Activated CD4-positive, alpha-beta T cell treated with anti-CD3 and anti-CD28 coated beads, Interleukin-2, amount 50 U/mL, for 1 hour (primary cell): ENCODE results near the gene ZNF821.
"Not testable (repeated sequence)": the region's sequence is repeated elsewhere in the genome, so short reads cannot be mapped to it uniquely, and the experiment has no call there.

Experiments used
- DNase-seq: peaks from one replicate; pipeline ENCODE4 v3.0.0-alpha.2; 2020

ZNF821 gene

DNA sequence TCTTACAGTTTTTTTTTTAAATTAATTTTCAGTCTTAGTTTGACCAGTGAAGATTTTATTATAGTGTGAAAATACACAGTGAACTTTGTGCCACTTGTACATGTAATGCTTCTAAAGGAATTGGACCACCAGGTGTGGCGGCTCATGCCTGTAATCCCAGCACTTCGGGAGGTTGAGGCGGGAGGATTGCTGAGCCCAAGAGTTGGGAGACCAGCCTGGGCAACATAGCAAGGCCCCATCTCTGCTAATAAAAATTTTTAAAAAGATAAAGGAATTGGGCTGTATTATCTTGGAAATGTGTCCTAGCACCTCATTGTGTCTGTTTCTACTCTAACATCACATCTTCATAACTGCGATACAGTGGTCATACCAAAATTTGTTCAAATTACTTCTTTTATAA, 15.2 kb upstream of the ZNF821 start:
- no peak for DNase-seq

- DNase-seq: no peak
Observed at GRCh38 chr16:71896764-71897368, 12.9 kb upstream of the ZNF821 start.

GRCh38 chr16:71895679-71896365, 11.8 kb upstream of the ZNF821 start:
- DNase-seq: peak; percentile 25

- DNase-seq: peak; percentile 97
Observed at GRCh38 chr16:71894921-71895678, 11.1 kb upstream of the ZNF821 start, which contains the start of gene IST1. IST1 (plus strand) TSS chr16:71895531; CDS start chr16:71915641, 20,110 bp downstream.

- peak; percentile 40 for DNase-seq
Observed at GRCh38 chr16:71894229-71894920, 10.4 kb upstream of the ZNF821 start.

DNA sequence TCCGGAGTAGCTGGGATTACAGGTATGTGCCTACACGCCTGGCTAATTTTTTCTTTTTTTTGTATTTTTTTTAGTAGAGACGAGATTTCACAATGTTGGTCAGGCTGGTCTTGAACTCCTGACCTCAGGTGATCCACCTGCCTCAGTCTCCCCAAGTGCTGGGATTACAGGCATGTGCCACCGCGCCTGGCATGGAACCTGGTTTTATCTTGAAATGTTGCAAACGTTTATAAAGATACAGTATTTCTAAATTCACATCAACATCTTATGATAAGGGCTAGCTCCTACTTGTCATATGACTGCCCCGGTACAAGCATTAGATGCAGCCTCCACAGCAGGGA, 9.9 kb upstream of the ZNF821 start:
- no peak for DNase-seq

DNA sequence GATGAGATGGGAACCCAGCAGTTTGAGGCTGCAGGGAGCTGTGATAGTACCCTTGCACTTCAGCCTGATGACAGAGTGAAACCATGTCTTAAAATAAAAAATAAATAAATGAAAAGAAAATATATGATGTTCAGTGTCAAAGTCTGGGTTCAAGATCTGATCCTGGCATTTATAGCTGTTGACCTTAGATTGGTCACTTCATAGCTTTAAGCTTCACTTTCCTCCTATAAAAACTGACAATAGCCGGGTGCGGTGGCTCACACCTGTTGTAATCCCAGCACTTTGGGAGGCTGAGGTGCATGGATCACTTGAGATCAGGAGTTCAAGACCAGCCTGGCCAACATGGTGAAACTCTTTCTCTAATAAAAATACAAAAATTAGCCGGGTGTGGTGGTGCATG, 5.2 kb upstream of the ZNF821 start:
- no peak for DNase-seq

GRCh38 chr16:71885261-71885650, 1.3 kb upstream of the ZNF821 start:
- DNase-seq: no peak

DNA sequence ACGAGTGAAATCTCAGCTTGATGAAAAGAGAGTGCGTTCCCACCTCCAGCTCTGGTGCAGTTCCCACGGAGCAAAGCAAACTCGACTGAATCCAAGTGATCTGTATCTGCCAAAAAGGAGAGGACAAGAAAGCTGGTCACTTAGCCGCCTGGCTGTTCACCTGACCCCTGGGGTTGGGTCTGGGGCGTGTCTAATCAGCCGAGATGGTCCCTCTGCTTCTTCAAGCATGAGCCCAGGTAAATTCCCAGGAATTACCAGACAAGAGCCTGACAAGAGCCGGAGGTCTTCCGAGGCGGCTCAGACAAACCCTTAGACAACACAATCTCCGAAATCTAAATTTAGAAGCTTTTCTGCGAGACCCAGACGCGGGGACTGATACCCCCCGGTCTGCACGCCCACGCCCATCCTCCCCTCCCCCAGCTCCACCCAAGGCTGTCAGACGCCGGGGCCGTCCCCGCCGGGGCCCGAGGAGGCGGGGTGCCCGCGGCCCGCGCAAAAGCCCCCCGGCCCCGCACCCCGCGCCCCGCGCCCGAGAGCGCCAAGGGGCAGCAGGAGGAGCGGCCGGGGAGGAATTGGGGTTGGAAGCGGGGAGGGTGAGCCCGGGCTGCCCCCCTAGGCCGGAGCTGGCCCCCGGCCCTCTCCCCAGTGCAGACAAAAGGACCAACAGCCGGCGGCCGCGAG, 674 bp downstream of the ZNF821 start:
- peak; percentile 52 for DNase-seq

DNA sequence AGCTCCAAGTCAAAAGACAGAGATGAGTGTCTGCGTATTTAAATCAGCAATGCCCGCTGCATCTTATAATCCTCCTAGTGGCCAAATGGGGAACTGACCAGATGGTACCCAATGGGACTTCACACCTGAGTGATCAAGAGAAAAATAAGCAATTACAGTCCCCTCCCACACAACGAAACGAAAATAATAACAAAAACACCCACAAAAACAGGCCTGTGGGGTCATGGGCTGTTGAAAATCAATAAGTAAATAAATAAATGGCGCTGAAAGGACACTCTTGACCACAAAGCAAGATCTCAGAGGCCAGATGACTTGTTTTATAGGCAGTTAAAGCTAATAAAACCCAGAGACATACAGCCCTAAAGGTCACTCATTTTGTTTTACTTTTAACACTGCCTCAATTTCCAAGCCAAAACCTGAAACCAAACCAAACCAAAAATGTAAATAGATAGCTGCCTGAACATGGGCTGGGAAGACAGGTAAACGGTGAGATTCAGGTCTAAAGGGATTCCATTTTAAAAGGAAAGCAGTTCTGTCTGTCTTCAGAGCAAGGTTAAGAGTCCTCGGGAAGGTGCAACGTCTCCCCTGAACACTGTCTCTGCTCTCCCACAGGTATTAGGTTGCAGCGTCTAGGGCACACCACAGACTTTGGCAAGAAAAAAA, 1.3 kb downstream of the ZNF821 start:
- DNase-seq: peak; percentile 72

GRCh38 chr16:71880176-71880575, 3.8 kb downstream of the ZNF821 start:
- DNase-seq: no peak

DNA sequence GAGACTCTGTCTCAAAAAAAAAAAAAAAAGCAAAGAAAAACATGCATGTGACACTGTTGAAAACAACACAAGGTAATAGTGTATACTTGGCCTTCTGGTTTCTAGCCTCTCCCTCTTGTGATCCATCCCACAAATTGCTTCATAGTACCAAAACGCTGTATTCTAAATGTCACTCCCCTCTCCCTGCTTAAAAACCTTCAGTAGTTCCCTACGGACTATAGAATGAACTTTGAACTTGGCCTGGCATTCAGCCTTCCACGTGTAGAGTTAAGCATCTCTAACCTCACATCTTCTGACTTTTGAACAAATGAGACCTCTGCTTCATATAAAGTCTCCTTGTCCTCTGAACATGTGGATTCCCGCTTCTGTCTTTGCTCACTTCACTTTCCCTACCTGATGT, 5.1 kb downstream of the ZNF821 start:
- no peak for DNase-seq

GRCh38 chr16:71873199-71873598, 10.8 kb downstream of the ZNF821 start:
- no peak for DNase-seq

DNA sequence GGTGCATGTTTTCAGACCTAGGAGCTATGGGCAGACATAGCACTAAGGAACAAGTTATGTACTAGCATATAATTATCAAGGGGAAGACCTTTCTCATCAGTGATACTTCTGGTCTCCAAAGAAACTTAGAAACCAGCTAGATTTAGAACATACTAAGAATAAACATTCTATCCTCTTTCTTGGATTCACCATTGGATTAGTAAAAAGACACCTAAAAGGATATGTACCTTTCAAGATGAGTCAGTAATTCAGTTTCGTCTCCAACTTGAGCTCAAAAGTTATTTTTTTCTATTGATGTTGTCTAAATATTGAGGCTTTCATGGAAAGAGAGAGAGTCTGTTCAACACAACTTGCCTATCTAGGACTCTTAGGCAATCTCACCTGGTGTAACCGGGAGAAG, 13.2 kb downstream of the ZNF821 start:
- no peak for DNase-seq

DNA sequence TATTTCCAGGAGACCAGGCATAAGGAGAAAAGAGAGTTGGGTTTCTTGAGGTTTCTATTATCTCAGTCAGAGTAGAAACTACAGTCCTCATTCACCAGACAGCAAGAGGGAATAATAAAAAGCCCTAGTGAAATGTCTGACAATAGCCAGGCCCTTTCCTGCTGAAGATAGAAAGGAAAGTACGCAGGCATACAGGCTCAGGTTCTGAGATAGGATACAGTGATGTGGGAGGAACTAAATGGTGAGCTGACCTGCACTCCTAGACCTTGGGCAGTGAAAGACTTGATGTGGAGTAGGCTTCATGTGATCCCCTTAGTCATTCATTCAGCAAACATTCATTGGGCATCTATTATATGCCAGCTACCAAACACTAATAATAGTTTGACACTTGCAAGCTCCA, 14.9 kb downstream of the ZNF821 start:
- DNase-seq: no peak

GRCh38 chr16:71867939-71868338, 16.0 kb downstream of the ZNF821 start:
- no peak for DNase-seq

GRCh38 chr16:71867175-71867574, 16.8 kb downstream of the ZNF821 start:
- DNase-seq: not testable (repeated sequence)

- no peak for DNase-seq
Observed at GRCh38 chr16:71865173-71865863, 18.7 kb downstream of the ZNF821 start.

GRCh38 chr16:71863995-71864394, 20.0 kb downstream of the ZNF821 start:
- no peak for DNase-seq

- DNase-seq: no peak
Observed at GRCh38 chr16:71859762-71860521, 24.0 kb downstream of the ZNF821 start.
